Endometrial microvascular endothelial cells (primary cell): ENCODE results near the gene IGDCC3. TPM values are rescaled to one million over a fixed set of nuclear protein-coding genes. Genes with fewer than 3 reads are reported as not detected.

ENCODE experiments used
- in situ Hi-C: cut with HindIII; loops from 2 replicates; pipeline ENCODE4 v1.10.0; 2017; ENCODE audit warnings: low sequenced_read_pairs, low pct_unique_long_range_greater_than_20kb; ENCODE audit errors: inconsistent ontology term
- total RNA-seq: library from RNA; depleted of rRNA; stranded (reverse); fragments of >200 nt; gene quantifications from one replicate; pipeline ENCODE4 v1.2.3, GENCODE V29; 2015; ENCODE audit errors: inconsistent ontology term

IGDCC3 gene
- total RNA-seq, 1 donor from 2014 or later = not detected

DNA sequence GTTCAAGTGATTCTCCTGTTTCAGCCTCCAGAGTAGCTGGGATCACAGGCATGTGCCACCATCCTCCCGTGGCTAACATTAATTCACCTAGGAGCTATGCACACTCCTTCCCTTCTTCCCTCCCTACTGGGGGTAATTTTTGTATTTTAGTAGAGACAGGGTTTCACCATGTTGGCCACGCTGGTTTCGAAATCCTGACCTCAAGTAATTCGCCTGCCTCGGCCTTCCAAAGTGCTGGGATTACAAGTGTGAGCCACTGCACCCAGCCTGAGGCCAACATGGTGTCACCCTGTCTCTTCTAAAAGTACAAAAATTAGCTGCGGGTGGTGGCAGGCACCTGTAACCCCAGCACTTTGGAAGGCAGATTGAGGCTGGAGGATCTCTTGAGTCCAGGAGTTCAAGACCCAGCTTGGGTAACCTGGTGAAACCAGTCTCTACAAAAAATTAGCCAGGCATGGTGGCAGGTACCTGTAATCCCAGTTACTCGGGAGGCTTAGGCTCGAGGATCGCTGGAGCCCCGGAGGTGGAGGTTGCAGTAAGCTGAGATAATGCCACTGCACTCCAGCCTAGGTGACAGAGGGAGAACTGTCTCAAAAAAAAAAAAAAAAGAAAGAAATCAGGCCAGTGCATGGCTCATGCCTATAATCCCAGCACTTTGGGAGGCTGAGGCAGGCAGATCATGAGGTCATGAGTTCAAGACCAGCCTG, 67.2 kb downstream of the IGDCC3 start:
- in situ Hi-C loops = no loop called here

GRCh38 chr15:65309882-65310418, 67.9 kb downstream of the IGDCC3 start:
- in situ Hi-C loops = no loop called here

GRCh38 chr15:65307978-65308377, 69.8 kb downstream of the IGDCC3 start:
- in situ Hi-C loops = no loop called here

GRCh38 chr15:65306551-65306950, 71.3 kb downstream of the IGDCC3 start:
- in situ Hi-C loops = no loop called here

DNA sequence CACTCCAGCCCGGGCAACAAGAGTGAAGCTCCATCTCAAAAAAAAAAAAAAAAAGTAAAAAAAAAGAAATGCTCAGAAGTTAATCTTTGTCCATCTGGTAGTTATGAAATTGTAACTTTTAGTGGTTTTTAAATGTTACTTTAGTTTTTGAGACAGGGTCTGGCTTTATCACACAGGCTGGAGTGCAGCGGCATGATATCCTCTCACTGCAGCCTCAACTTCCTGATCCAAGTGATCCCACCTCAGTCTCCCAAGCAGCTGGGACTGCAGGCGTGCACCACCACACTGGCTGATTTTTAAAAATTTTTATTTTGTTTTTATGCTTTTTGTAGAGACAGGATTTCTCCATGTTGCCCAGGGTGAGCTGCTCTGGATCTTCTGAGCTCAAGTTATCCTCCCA, 72.0 kb downstream of the IGDCC3 start:
- in situ Hi-C loops = no loop called here

DNA sequence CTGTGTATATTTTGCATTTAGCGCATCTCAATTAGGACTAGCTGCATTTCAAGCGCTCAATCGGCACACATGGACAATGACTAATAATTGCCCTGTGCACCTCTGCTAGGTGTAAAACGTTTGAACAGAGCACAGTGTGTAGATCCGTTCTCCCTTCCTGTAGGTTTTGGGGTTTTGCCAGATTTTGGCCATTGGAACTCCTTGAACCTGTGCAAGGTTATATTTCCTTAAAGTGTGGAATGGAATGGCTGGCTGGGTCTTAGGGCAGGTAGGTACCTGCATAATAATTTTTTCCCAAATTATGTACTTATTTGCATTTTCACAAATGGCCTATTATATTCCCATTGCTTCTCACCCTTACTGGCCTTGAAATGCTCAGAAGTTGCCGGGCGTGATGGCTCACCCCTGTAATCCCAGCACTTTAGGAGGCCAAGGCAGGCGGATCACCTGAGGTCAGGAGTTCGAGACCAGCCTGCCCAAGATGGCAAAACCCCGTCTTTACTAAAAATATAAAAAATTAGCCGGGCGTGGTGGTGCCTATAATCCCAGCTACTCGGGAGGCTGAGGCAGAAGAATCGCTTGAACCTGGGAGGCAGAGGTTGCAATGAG, 72.5 kb downstream of the IGDCC3 start:
- in situ Hi-C loops = no loop called here

DNA sequence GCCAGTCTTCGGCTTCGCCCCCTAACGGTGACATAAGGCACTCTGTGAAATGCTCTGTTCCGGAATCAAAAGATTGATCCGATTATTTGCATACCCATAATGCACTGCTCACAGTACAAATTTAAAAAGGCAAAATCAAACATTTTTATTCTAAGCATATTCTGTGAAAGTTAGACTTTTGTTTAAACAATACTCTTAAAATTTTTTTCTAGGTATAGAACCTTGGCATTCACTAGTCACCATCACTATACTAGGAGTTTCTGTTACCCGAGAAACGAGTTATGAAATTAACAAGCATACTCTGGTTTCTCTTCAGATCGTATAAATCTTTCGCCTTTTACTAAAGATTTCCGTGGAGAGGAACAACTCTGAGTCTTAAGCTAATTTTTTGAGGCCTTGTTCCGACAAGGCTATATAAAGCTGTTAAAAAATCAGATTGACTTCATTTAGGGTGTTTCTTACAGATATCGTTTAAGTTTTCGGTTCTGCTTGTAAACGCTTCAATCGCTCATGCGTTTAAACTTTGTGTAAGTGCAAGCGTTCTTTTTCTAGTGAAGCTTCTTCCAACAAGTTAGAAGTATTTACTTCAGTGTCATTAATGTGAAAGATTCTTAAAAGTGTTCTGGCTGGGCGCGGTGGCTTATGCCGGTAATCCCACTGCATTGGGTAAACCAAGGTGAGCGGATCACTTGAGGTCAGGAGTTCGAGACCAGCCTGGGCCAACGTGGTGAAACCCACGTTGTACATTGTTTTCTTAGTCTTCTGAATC, 73.2 kb downstream of the IGDCC3 start, which contains the start of gene RNU5B-1:
Gene RNU5B-1 (plus strand): TSS at position 297 of the 769 bp plus-strand sequence.
- in situ Hi-C loops = no loop called here

DNA sequence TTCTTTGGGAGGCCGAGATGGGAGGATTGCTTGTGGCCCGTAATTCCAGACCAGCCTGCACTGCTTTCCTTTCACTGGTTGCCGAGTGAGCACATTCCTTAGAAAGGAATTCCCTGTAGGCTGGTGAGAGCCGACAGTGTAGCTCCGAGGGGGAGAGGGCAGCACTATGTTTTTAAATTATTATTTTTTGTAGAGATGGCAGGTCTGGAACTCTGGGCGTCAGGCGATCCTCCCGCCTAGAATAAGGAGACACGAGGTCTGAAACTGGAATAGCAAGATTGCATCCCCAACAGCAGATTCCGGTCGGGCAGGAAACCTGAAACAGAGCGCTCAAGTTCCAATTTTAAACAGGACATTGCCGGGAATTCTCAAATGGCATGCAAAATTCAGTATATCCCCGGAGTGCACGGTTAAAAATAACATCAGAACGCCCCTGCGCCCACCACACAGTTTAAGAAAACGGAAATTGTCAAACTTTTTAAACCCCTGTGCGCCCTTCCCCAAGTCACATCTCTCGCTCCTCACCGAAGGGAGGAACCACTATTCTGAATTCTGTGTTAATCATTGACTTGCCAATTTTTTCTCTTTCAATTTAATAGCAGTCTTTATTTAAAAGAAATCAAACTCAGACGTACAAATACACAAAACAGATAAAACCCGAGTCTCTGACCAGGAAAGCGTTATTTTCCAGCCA, 74.0 kb downstream of the IGDCC3 start:
- in situ Hi-C loops = no loop called here

- in situ Hi-C loops = no loop called here
These were observed 75.7 kb downstream of the IGDCC3 start for GRCh38 chr15:65302061-65302460.

GRCh38 chr15:65300924-65301441, 76.8 kb downstream of the IGDCC3 start:
- in situ Hi-C loops = no loop called here

GRCh38 chr15:65298731-65299130, 79.1 kb downstream of the IGDCC3 start:
- in situ Hi-C loops = no loop called here

- in situ Hi-C loops = no loop called here
These were observed 84.8 kb downstream of the IGDCC3 start for GRCh38 chr15:65292938-65293518.

- in situ Hi-C loops = no loop called here
These were observed 87.6 kb downstream of the IGDCC3 start for GRCh38 chr15:65290228-65290627.

DNA sequence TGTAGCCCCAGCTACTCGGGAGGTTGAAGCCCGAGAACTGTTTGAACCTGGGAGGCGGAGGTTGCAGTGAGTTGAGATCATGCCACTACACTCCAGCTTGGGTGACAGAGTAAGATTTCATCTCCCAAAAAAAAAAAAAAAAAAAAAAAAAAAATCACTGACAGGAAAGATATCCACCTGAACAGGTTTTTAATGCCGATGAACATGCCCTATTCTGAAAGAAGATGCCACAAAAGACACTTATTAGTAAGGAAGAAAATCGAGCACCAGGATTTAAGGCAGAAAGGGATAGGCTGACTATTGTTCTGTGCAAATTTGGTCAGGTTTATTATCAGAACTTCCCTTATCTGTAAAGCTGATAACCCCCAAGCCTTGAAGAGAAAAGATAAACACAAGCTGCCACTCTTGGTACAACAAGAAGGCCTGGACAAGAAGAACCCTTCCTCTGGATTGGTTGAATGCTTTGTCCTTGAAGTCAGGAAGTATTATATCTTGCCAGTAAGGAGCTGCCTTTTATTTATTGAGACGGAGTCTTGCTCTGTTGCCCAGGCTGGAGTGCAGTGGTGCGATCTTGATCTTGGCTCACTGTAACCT, 88.4 kb downstream of the IGDCC3 start:
- in situ Hi-C loops = no loop called here

DNA sequence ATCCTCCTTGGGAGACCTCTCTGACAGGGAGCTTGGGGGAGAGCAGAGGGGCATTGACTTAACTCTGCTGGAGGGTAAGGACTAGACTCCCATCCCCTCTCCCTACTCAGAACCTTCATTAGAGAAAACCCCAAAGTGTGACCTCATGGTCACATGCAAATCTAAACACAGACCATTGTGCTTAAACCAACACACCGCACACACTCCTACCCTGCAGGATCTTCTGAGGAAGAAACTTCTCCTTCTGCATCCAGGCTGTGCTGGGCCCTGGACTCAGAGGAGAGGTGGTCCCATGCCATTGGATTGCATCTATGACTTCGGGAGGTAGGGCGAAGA, 90.3 kb downstream of the IGDCC3 start:
- in situ Hi-C loops = no loop called here

- in situ Hi-C loops = no loop called here
These were observed 90.9 kb downstream of the IGDCC3 start, which contains the start of gene PARP16 for GRCh38 chr15:65286704-65287519. Gene PARP16 (minus strand): TSS chr15:65286883. CDS start chr15:65286426, 457 bp downstream.

DNA sequence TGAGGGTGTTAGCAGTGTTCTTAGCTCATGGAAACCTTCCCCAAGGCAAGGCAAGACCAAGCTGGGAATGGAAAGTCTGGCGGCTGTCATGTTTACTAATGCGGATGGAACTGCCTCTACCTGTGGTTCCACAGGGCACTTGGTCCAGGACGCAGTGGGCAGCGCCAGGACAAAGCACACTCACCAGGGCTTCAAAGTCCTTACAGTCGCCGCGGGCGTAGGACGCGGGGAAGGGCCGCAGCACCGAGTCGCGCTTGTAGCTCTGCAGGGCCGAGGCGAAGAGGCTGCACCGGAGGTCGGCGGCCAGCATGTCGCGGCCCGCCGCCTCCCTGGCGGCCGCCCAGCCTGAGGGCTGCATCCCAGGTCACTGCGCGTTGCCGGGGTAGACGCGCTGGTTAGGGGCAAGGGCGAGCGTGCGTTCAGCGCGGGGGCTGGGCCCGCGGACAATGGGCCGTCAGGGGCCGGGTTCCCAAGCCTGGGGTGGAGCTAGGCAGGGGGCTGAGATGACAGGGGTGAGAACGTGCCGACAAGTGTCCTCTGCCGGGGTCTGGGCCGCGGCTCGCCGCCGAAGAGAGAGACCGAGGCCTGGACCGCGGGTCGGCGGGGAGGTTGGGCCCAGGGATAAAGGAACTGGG, 91.6 kb downstream of the IGDCC3 start:
- in situ Hi-C loops = no loop called here
